Transverse colon (tissue), 4 donors: ENCODE data around the gene CCDC136. TPM values are rescaled to one million over a fixed set of nuclear protein-coding genes. Genes with fewer than 3 reads are reported as not detected.

Experiments used
- DNase-seq: peaks from one replicate; pipeline ENCODE4 v3.0.0-alpha.2; 2019
- H3K27ac ChIP-seq, 4 donors: fragments of 200-600 bp; sonication (generic); 2 replicates each; pipeline ENCODE4 v1.5.1; 2016 to 2018; ENCODE audit warnings: inconsistent platforms in 4 of 4
- H3K27me3 ChIP-seq: fragments of 200-600 bp; sonication (generic); 2 replicates; pipeline ENCODE4 v1.5.1; 2017; ENCODE audit warnings: inconsistent platforms
- H3K36me3 ChIP-seq, 4 donors: fragments of 200-600 bp; sonication (generic); 2 replicates each; pipeline ENCODE4 v1.5.1; 2017 to 2019; ENCODE audit warnings: inconsistent platforms in 4 of 4
- H3K4me1 ChIP-seq, 4 donors: fragments of 200-600 bp; sonication (generic); 2 replicates each; pipeline ENCODE4 v1.5.1; 2017 to 2020; ENCODE audit warnings: inconsistent platforms in 4 of 4
- H3K4me3 ChIP-seq, 4 donors: fragments of 200-600 bp; sonication (generic); 1 replicate in 1 of 4; 2 replicates in 3 of 4; pipeline versions ENCODE4 v1.5.1 to v1.6.1; 2017 to 2019; ENCODE audit warnings: inconsistent platforms in 4 of 4
- H3K9me3 ChIP-seq, 2 donors: fragments of 200-600 bp; sonication (generic); 2 replicates each; pipeline ENCODE4 v1.5.1; 2017 to 2019; ENCODE audit warnings: inconsistent platforms in 2 of 2
- EP300 ChIP-seq: sonication (generic); formaldehyde crosslinking; IDR thresholded peaks from one replicate; pipeline ENCODE4 v1.6.1; 2017; ENCODE audit warnings: antibody characterized with exemption, low read depth
- POLR2A ChIP-seq: fragments of 450-650 bp; IDR thresholded peaks from one replicate; pipeline ENCODE4 v1.6.1; 2016; ENCODE audit warnings: antibody characterized with exemption, mild to moderate bottlenecking, moderate library complexity
- POLR2AphosphoS5 ChIP-seq, 3 donors: sonication (generic); formaldehyde crosslinking; IDR thresholded peaks; one replicate each; pipeline ENCODE4 v1.6.1; 2016; ENCODE audit warnings: antibody characterized with exemption in 3 of 3
- WGBS, 2 donors: methylation state at CpG; one replicate each; pipeline ENCODE4 v1.1.5; 2018; ENCODE audit warnings: low coverage in 1 of 2; 5-methylcytosine and 5-hydroxymethylcytosine counted together
- in situ Hi-C, 4 donors: fragments of 200-750 bp; cut with MboI; loops; one replicate each; pipeline versions ENCODE4 v1.15.0 to v1.15.1; 2017; ENCODE audit warnings: low sequenced_read_pairs in 3 of 4, low pct_ligation_motif_present in 1 of 4, low pct_unique_long_range_greater_than_20kb in 1 of 4
- intact Hi-C: fragments of 100-400 bp; cut with DNase I; formaldehyde crosslinking; loops from one replicate; pipeline ENCODE4 v1.15.1; 2023; ENCODE audit warnings: low total_unique reads
- total RNA-seq, 4 donors: library from RNA; depleted of rRNA; stranded (reverse); fragments of >200 nt; gene quantifications; one replicate each; pipeline ENCODE4 v1.1.0, GENCODE V29; 2016
- TF ChIP-seq, protein P1 (sequence below), 5 experiments: fragments of 200-600 bp in 3 of 5; fragments of 450-650 bp in 2 of 5; sonication (generic) in 3 of 5; IDR thresholded peaks; 1 replicate in 2 of 5; 2 replicates in 3 of 5; pipeline ENCODE4 v1.5.1; 2016 to 2017; ENCODE audit warnings: antibody characterized with exemption in 5 of 5, inconsistent platforms in 3 of 5, mild to moderate bottlenecking in 2 of 5, moderate library complexity in 1 of 5

CCDC136 gene
- total RNA-seq, 4 donors from 2014 or later, result 1.9 to 16.5 (median 8.3) TPM

DNA sequence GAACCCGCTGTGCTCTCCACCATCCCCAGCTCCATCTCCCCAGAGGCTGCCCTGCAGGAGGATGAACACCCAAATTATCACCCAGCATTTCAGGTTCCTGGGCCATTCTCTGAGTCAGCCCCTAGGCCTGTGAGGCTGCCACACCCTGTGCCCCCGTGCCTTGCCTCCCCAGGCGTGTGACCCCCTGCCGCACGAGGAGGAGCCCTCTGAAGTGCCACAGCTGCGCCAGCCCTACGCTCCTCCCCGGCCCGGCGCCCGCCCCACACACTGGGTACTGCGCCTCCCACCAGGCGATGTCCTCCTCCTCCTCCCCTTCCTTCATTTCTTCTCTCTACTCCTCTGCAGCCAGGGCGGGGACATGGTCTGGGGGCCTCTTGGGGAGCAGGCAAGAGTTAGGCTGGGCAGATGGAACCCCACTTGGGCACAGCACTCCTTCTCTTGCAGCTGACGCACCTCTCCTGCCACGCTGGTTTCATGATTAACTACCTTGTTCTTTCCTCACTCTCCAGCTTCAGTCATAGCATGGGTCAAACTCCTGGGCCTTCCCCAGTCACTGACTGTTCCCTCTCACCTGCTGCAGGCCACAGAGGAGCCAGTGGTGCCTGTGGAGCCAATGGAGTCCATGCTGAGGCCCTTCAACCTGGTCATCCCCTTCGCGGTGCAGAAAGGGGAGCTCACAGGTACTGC lies 58.2 kb downstream of the CCDC136 start:
- Histone ChIP-seq H3K27ac (no peak overlapping the region), H3K9me3 (no peaks in the 10 kb centered on the region), H3K27me3 (no peaks in the 10 kb centered on the region), H3K4me1 (no peaks in the 10 kb centered on the region), H3K4me3 (no peak overlapping the region), H3K36me3 (no peaks in the 10 kb centered on the region)
- 81% methylated on average over 18 of the region's 18 CpGs; no CpG with 5 or more reads in 1 of the 2 donors for WGBS, 2 donors
- TF ChIP-seq, protein P1, sequence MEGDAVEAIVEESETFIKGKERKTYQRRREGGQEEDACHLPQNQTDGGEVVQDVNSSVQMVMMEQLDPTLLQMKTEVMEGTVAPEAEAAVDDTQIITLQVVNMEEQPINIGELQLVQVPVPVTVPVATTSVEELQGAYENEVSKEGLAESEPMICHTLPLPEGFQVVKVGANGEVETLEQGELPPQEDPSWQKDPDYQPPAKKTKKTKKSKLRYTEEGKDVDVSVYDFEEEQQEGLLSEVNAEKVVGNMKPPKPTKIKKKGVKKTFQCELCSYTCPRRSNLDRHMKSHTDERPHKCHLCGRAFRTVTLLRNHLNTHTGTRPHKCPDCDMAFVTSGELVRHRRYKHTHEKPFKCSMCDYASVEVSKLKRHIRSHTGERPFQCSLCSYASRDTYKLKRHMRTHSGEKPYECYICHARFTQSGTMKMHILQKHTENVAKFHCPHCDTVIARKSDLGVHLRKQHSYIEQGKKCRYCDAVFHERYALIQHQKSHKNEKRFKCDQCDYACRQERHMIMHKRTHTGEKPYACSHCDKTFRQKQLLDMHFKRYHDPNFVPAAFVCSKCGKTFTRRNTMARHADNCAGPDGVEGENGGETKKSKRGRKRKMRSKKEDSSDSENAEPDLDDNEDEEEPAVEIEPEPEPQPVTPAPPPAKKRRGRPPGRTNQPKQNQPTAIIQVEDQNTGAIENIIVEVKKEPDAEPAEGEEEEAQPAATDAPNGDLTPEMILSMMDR (IDR thresholded peaks at IDR 0.05), result no peak
- no peak for TF ChIP-seq EP300
- no peak for TF ChIP-seq POLR2AphosphoS5 (IDR thresholded peaks at IDR 0.05)
- TF ChIP-seq POLR2A, result no peak
- in situ Hi-C loops (loop anchor here in 2 of 4 donors (25.0 kb wide), 2 partner anchors 112 to 238 kb away; no protein-coding TSS in a partner anchor), intact Hi-C loops (no loop called here)
- DNase-seq, result no peak

DNA sequence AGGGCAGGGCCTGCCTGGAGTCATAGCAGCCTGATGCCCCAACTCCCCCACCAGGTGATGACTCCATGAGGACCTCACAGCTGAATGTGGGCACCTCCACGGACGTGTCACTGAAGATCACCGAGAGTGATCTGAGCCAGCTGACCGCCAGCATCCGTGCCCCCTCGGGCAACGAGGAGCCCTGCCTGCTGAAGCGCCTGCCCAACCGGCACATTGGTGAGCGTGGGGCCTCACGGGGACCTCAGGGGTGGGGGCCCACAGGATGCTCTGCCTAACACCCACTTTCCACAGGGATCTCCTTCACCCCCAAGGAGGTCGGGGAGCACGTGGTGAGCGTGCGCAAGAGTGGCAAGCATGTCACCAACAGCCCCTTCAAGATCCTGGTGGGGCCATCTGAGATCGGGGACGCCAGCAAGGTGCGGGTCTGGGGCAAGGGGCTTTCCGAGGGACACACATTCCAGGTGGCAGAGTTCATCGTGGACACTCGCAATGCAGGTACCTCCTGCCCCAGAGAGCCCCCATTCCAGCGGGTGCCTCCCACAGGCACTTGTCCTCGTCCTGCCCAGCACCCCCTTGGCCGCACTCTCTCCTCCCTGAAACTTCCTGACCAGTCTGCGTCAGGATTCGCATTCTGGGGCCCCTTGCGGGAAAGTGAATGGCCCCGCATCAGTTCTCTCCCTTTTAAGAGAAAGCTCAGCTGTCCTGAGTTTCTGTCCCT lies 60.9 kb downstream of the CCDC136 start:
- no peak for DNase-seq
- TF ChIP-seq EP300 (no peak), POLR2A (no peak), POLR2AphosphoS5 (IDR thresholded peaks at IDR 0.05) (no peak)
- TF ChIP-seq, protein P1 (IDR thresholded peaks at IDR 0.05), result no peak
- intact Hi-C loops, result no loop called here
- no peak overlapping the region for H3K27ac ChIP-seq
- WGBS, 2 donors, result 79 to 100% methylated on average over 3 to 26 of the region's 28 CpGs
- no peaks in the 10 kb centered on the region for H3K27me3 ChIP-seq
- H3K4me3 ChIP-seq, result no peak overlapping the region
- H3K36me3 ChIP-seq, result no peaks in the 10 kb centered on the region
- peaks cover 0 to 3% (median 0%) of the 10 kb centered on the region in 4 donors for H3K4me1 ChIP-seq
- in situ Hi-C loops, result loop anchor here in 2 of 4 donors (25.0 kb wide), 2 partner anchors 110 to 240 kb away; no protein-coding TSS in a partner anchor
- H3K9me3 ChIP-seq, result no peaks in the 10 kb centered on the region

DNA sequence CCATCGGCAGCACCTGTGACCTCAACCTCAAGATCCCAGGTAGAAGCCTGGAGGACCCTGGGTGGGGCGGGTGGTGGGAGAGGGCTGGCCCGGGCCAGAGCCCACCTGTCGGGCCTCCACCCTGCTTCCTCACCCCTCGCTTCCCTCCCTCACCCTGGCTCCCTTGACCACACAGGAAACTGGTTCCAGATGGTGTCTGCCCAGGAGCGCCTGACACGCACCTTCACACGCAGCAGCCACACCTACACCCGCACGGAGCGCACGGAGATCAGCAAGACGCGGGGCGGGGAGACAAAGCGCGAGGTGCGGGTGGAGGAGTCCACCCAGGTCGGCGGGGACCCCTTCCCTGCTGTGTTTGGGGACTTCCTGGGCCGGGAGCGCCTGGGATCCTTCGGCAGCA lies 62.0 kb downstream of the CCDC136 start:
- Histone ChIP-seq H3K27me3 (no peaks in the 10 kb centered on the region), H3K27ac (no peak overlapping the region), H3K4me3 (no peak overlapping the region), H3K4me1 (peaks cover 0 to 6% (median 0%) of the 10 kb centered on the region in 4 donors), H3K36me3 (no peaks in the 10 kb centered on the region), H3K9me3 (no peaks in the 10 kb centered on the region)
- intact Hi-C loops (no loop called here), in situ Hi-C loops (loop anchor here in 2 of 4 donors (25.0 kb wide), 2 partner anchors 109 to 241 kb away; no protein-coding TSS in a partner anchor)
- no peak for DNase-seq
- no peak for TF ChIP-seq POLR2A
- TF ChIP-seq EP300, result no peak
- TF ChIP-seq, protein P1 (IDR thresholded peaks at IDR 0.05), result no peak
- no peak for TF ChIP-seq POLR2AphosphoS5 (IDR thresholded peaks at IDR 0.05)
- 60 to 76% methylated on average over 1 to 20 of the region's 23 CpGs for WGBS, 2 donors

DNA sequence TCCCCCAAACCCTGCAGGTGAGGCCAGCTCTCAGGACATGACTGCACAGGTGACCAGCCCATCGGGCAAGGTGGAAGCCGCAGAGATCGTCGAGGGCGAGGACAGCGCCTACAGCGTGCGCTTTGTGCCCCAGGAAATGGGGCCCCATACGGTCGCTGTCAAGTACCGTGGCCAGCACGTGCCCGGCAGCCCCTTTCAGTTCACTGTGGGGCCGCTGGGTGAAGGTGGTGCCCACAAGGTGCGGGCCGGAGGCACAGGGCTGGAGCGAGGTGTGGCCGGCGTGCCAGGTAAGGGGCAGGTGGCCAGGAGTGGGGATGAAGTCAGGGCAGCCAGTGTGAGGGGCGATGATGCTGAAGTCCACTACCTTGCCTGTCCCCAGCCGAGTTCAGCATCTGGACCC lies 62.6 kb downstream of the CCDC136 start:
- peaks cover 0 to 12% (median 0%) of the 10 kb centered on the region in 4 donors for H3K4me1 ChIP-seq
- intact Hi-C loops (no loop called here), in situ Hi-C loops (loop anchor here in 2 of 4 donors (25.0 kb wide), 2 partner anchors 108 to 242 kb away; no protein-coding TSS in a partner anchor)
- H3K36me3 ChIP-seq, result no peaks in the 10 kb centered on the region
- 93% methylated on average over 16 of the region's 21 CpGs; no CpG with 5 or more reads in 1 of the 2 donors for WGBS, 2 donors
- DNase-seq, result no peak
- TF ChIP-seq POLR2AphosphoS5 (IDR thresholded peaks at IDR 0.05), result no peak
- no peak for TF ChIP-seq EP300
- no peak for TF ChIP-seq POLR2A
- TF ChIP-seq, protein P1 (IDR thresholded peaks at IDR 0.05), result no peak
- no peak overlapping the region for H3K4me3 ChIP-seq
- H3K27ac ChIP-seq, result no peak overlapping the region
- H3K27me3 ChIP-seq, result no peaks in the 10 kb centered on the region
- no peaks in the 10 kb centered on the region for H3K9me3 ChIP-seq
